Chondrocyte (in vitro differentiated cells): ENCODE measurements around the gene ABHD17A. TPM values are rescaled to one million over a fixed set of nuclear protein-coding genes. Genes with fewer than 3 reads are reported as not detected.

Experiments used
- DNase-seq: peaks from one replicate; pipeline ENCODE4 v3.0.0; 2021; ENCODE audit warnings: mixed read lengths, low spot score
- H3K27ac Mint-ChIP-seq: one replicate; pipeline ENCODE4 v1.8.0; 2021; ENCODE audit warnings: mild to moderate bottlenecking, moderate library complexity, mixed read lengths; ENCODE audit not compliant: unreplicated experiment
- H3K27me3 Mint-ChIP-seq: 2 replicates; pipeline ENCODE4 v1.8.0; 2021; ENCODE audit warnings: low read depth, mixed read lengths
- H3K36me3 Mint-ChIP-seq: 2 replicates; pipeline ENCODE4 v1.8.0; 2021; ENCODE audit warnings: low read depth, mixed read lengths
- H3K4me1 Mint-ChIP-seq: 2 replicates; pipeline ENCODE4 v1.8.0; 2021; ENCODE audit warnings: low read depth, mild to moderate bottlenecking, mixed read lengths
- H3K4me3 Mint-ChIP-seq: one replicate; pipeline ENCODE4 v1.8.0; 2021; ENCODE audit warnings: mild to moderate bottlenecking, moderate library complexity, mixed read lengths; ENCODE audit not compliant: unreplicated experiment
- H3K9me3 Mint-ChIP-seq: 2 replicates; pipeline ENCODE4 v1.8.0; 2021; ENCODE audit warnings: low read depth, mixed read lengths
- total RNA-seq: library from RNA; stranded (reverse); gene quantifications from 3 replicates; pipeline ENCODE4 v1.2.1, GENCODE V29; 2021
- TF ChIP-seq, protein P1 (sequence below): fragments of 200-600 bp; sonication (generic); IDR thresholded peaks from 2 replicates; pipeline ENCODE4 v1.5.0; 2021; ENCODE audit warnings: antibody characterized with exemption, mild to moderate bottlenecking, moderate library complexity

The ABHD17A gene
- total RNA-seq, 1 donor from 2014 or later: 54.6 TPM

DNA sequence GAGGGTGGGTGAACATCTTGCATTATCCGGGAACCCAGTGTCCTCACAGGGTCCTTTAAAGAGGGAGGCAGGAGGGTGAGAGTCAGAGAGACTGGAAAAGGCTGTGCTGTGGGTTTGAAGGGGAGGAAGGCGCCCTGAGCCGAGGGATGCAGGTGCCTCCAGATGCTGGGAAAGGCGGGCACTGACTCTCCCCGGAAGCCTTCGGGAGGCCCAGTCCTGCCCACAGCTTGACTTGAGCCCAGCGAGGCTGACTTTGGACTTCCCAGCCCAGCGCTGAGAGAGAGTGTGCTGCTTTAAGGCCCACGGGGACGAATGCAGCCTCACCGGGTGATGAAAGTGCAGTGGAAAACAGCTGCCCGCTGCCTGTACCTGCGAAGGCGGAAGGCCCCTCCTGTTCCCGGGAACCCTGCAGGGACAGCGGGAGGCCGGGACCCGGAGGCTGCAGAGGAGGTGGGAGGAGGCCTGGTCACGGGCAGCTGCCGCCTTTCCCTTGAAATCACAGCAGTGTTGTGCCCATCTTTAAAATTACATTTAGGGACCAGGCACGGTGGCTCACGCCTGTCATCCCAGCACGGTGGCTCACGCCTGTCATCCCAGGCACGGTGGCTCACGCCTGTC lies 53.1 kb downstream of the ABHD17A start:
- TF ChIP-seq, protein P1, sequence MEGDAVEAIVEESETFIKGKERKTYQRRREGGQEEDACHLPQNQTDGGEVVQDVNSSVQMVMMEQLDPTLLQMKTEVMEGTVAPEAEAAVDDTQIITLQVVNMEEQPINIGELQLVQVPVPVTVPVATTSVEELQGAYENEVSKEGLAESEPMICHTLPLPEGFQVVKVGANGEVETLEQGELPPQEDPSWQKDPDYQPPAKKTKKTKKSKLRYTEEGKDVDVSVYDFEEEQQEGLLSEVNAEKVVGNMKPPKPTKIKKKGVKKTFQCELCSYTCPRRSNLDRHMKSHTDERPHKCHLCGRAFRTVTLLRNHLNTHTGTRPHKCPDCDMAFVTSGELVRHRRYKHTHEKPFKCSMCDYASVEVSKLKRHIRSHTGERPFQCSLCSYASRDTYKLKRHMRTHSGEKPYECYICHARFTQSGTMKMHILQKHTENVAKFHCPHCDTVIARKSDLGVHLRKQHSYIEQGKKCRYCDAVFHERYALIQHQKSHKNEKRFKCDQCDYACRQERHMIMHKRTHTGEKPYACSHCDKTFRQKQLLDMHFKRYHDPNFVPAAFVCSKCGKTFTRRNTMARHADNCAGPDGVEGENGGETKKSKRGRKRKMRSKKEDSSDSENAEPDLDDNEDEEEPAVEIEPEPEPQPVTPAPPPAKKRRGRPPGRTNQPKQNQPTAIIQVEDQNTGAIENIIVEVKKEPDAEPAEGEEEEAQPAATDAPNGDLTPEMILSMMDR: no peak
- H3K27ac Mint-ChIP-seq: no peak overlapping the region
- no peaks in the 10 kb centered on the region for H3K27me3 Mint-ChIP-seq
- peaks cover 2% of the 10 kb centered on the region for H3K36me3 Mint-ChIP-seq
- no peak overlapping the region for H3K4me3 Mint-ChIP-seq
- peaks cover 4% of the 10 kb centered on the region for H3K4me1 Mint-ChIP-seq
- H3K9me3 Mint-ChIP-seq: no peaks in the 10 kb centered on the region
- no peak for DNase-seq

DNA sequence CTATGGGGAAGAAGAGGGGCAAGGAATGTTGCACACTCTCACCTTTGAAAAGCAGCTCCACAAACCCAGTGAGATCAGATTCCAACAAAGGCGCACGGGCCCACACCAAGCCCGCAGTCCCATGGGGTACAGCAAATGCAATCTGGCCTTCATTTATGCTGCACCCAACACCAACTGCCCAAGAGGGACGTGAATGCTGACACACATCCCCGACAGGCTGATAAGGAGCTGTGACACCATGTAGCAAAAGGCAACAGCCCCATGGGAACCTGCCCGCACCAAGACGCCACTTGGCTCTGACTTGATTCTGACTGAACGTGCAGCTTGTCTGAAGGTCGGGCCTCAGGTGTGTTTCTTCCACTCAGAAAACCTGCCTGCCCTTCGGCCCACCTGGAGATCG lies 54.3 kb downstream of the ABHD17A start:
- no peak overlapping the region for H3K4me3 Mint-ChIP-seq
- H3K9me3 Mint-ChIP-seq: no peaks in the 10 kb centered on the region
- no peak overlapping the region for H3K27ac Mint-ChIP-seq
- no peak for DNase-seq
- no peaks in the 10 kb centered on the region for H3K27me3 Mint-ChIP-seq
- peaks cover 4% of the 10 kb centered on the region for H3K4me1 Mint-ChIP-seq
- H3K36me3 Mint-ChIP-seq: peaks cover 3% of the 10 kb centered on the region
- TF ChIP-seq, protein P1: no peak

DNA sequence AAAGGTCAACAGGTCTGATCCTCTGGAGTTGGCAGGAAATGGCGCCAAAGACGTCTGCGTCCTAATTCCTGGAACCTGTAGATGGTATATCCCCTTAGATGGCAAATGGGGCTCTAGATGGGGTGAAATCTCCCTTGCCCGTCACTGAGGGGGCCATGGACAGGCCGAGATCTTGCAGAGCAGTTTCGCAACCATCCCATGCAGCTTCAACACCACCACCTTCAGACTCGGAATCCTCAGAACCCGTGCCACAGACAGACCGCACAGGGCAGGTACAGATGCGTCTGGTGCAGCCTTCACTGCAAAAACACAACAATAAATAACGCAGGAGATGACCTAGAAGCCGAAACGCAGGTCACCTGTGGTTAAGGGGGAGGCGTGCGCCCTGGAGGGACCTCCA lies 54.7 kb downstream of the ABHD17A start:
- Mint-ChIP-seq H3K9me3 (no peaks in the 10 kb centered on the region), H3K36me3 (peaks cover 5% of the 10 kb centered on the region), H3K27ac (no peak overlapping the region), H3K4me1 (peaks cover 5% of the 10 kb centered on the region), H3K27me3 (no peaks in the 10 kb centered on the region), H3K4me3 (no peak overlapping the region)
- no peak for DNase-seq
- TF ChIP-seq, protein P1: no peak

DNA sequence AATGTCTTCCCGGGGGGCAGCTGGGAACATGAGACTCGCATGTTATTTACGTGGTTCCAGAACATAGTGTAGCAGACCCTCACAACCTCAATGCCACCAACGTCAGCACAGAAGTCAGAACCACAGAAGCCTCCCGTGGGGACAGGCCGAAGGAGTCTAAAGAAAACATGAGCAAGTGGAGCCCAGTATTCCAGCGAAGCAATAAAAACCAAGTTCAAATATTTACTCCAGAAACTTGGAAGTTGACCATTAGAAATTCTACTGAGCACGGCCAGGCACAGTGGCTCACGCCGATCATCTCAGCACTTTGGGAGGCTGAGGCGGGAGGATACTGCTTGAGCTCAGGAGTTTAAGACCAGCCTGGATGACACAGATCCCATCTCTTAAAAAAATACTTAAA lies 55.3 kb downstream of the ABHD17A start:
- Mint-ChIP-seq H3K4me3 (no peak overlapping the region), H3K4me1 (peaks cover 5% of the 10 kb centered on the region), H3K27ac (no peak overlapping the region), H3K9me3 (no peaks in the 10 kb centered on the region), H3K36me3 (peaks cover 5% of the 10 kb centered on the region), H3K27me3 (no peaks in the 10 kb centered on the region)
- DNase-seq: no peak
- TF ChIP-seq, protein P1: no peak

DNA sequence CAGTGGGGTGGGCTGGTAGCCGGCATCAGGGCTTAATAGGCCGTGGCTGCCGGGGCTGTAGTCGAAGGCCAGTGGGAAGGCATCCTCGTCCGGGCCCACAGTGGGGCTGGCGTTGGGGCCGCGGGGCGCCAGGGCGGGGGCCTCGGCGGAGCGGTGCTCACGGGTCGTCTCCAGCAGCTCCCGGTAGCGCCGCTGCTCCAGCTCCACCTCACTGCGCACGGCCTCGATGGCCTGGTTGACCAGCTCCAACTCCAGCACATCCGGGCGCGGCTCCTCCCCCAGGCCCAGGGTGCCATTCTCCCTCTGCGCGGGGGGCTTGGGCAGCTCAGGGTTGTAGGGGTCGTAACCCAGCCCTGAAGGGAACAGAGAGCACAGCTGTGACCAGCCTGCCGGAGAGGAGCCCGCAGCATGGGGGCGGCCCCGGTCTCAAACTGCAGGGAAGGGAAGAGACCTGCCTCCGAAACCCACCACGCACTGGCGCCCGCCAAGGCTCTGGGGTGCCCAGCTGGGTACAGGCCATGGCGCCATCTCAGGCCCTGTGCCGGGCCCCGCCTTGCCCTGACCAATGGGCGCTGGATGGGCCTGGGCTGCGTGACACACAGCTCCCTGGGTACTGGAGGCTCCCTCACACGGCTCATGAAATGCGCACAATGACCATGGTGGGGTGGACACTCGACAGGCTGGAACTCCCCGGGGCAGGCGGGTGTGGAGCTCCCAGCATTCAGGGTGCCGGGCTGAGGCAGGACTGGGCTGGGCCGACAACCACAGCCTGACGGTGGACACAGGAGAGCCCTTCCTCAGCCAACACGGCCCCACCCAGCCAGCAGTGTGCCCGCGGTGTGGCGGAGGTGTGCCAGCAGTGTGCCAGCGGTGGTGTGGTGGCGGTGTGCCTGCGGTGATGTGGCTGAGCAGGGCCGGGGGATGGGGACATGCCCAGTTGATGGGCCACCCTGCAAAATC lies 56.7 kb downstream of the ABHD17A start:
- Mint-ChIP-seq H3K27me3 (no peaks in the 10 kb centered on the region), H3K36me3 (peaks cover 5% of the 10 kb centered on the region), H3K9me3 (no peaks in the 10 kb centered on the region), H3K4me3 (no peak overlapping the region), H3K27ac (no peak overlapping the region), H3K4me1 (peaks cover 5% of the 10 kb centered on the region)
- DNase-seq: no peak
- TF ChIP-seq, protein P1: no peak
